ENCODE data around the gene SMYD3.
"Not testable (repeated sequence)": the region's sequence is repeated elsewhere in the genome, so short reads cannot be mapped to it uniquely, and the experiment has no call there.

Gene SMYD3

DNA sequence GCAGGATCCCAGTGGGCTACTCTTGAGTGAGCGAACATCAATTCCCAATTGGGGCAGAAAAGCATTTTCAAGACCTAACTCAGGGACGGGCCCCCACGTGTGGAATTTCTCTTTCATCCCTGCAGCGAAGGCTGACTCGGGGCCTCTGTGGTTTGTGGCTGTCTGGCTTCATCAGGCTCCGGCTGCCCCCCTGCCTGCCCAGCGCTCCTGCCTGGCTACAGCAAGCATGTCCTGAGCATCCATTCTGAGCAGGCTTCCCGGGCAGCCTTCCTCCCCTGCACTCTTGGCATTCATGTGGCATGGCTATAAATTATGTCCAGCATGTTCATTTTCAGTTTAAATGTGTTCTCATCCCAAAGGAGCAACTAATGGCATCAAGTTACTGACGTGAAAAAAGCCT, 764.2 kb downstream of the SMYD3 start:
- TF ChIP-seq, protein P1, sequence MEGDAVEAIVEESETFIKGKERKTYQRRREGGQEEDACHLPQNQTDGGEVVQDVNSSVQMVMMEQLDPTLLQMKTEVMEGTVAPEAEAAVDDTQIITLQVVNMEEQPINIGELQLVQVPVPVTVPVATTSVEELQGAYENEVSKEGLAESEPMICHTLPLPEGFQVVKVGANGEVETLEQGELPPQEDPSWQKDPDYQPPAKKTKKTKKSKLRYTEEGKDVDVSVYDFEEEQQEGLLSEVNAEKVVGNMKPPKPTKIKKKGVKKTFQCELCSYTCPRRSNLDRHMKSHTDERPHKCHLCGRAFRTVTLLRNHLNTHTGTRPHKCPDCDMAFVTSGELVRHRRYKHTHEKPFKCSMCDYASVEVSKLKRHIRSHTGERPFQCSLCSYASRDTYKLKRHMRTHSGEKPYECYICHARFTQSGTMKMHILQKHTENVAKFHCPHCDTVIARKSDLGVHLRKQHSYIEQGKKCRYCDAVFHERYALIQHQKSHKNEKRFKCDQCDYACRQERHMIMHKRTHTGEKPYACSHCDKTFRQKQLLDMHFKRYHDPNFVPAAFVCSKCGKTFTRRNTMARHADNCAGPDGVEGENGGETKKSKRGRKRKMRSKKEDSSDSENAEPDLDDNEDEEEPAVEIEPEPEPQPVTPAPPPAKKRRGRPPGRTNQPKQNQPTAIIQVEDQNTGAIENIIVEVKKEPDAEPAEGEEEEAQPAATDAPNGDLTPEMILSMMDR (conservative IDR thresholded peaks at IDR 0.05), result no peak
- no peak for TF ChIP-seq ZFX (IDR thresholded peaks at IDR 0.05)
- H3K27ac ChIP-seq, result no peak overlapping the region

DNA sequence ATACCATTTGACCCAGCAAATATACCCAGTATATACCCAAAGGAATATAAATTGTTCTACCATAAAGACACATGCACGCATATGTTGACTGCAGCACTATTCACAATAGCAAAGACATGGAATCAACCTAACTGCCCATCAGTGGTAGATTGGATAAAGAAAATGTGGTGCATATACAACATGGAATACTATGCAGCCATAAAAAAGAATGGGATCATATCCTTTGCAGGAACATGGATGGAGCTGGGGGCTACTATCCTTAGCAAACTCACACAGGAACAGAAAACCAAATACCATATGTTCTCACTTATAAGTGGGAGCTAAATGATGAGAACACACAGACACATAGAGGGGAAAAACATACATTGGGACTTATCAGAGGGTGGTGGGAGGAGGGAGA, 766.7 kb downstream of the SMYD3 start:
- H3K27ac ChIP-seq, result not testable (repeated sequence)

DNA sequence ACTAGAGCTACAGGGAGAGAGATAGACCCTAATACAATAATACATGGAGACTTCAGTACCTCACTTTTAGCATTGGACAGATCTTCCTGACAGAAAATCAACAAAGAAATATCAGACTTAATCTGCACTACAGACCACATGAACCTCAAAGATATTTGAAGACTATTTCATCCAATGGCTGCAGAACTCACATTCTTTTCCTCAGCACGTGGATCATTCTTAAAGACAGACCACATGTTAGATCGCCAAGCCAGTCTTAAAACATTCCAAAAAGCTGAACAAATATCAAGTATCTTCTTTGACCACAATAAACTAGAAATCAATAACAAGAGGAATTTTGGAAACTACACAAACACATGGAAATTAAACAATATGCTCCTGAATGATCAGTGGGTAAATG, 776.3 kb downstream of the SMYD3 start:
- H3K27ac ChIP-seq, result no peak overlapping the region
- TF ChIP-seq, protein P1 (conservative IDR thresholded peaks at IDR 0.05), result no peak
- TF ChIP-seq ZFX (IDR thresholded peaks at IDR 0.05), result no peak

DNA sequence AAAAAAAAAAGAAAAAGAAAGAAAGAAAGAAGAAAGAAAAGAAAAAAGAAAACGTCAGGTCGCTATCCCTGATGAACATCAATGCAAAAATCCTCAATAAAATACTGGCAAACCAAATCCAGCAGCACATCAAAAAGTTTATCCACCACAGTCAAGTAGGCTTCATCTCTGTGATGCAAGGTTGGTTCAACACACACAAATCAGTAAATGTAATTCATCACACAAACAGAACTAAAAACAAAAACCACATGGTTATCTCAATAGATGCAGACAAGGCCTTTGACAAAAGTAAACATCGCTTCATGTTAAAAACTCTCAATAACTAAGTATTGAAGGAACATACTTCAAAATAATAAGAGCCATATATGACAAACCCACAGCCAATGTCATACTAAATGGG, 779.0 kb downstream of the SMYD3 start:
- not testable (repeated sequence) for H3K27ac ChIP-seq

DNA sequence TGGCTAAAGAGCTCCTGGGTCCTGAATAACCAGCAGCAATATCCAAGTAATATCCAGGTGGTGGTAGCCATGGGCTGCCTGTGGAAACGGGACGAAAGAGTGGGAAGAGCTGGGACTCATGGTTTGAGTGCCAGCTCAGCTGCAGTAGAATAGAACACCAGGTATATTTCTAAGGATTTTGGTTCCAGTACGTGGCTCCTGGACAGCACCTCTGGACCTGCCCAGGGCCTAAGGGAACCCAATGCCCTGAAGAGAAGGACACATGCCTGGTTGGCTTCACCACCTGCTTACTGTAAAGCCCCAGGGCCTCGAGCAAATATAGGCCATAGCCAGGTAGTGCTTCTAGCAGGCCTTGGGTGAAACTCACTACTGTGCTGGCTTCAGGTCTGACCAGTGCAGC, 785.6 kb downstream of the SMYD3 start:
- TF ChIP-seq, protein P1 (conservative IDR thresholded peaks at IDR 0.05), result no peak
- TF ChIP-seq ZFX (IDR thresholded peaks at IDR 0.05), result no peak
- no peak overlapping the region for H3K27ac ChIP-seq

DNA sequence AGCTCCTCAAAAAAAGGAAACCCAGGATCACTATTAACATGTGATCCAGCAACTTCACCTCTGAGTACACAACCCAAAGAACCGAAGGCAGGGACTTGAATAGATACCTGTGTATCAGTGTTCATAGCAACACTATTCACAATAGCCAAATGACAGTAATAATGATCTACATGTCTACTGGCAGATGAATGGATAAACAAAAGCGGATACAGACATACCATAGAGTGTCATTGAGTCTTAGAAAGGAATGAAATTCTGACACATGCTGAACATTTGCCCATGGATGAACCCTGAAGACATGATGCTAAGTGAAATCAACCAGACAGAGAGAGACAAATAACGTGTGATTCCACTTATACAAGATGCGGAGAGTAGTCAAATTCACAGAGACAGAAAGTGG, 788.1 kb downstream of the SMYD3 start:
- TF ChIP-seq, protein P1 (conservative IDR thresholded peaks at IDR 0.05), result no peak
- TF ChIP-seq ZFX (IDR thresholded peaks at IDR 0.05), result no peak

DNA sequence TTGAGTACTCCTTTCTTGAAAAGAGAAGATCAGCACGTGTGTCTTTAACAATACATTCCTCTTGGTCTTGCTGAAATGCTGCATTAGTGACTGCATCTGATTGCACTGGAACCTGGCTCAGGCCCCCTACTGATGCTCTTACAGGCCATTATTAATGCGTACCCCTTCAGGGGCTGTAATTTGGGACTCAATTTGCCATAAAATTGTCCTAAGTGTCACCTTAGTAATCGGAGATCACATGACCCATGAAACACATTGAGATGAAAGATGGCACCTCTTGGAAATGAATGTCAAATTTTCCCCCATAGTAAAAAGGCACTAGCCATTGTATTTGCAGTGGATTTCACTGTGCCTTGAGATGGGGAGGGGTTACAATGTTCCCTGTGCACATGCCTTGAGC, 789.0 kb downstream of the SMYD3 start:
- H3K27ac ChIP-seq, result no peak overlapping the region
- TF ChIP-seq ZFX (IDR thresholded peaks at IDR 0.05), result no peak
- TF ChIP-seq, protein P1 (conservative IDR thresholded peaks at IDR 0.05), result no peak

More for the DNA sequence above, 788.1 kb downstream of the SMYD3 start:
- no peak overlapping the region for H3K27ac ChIP-seq

DNA sequence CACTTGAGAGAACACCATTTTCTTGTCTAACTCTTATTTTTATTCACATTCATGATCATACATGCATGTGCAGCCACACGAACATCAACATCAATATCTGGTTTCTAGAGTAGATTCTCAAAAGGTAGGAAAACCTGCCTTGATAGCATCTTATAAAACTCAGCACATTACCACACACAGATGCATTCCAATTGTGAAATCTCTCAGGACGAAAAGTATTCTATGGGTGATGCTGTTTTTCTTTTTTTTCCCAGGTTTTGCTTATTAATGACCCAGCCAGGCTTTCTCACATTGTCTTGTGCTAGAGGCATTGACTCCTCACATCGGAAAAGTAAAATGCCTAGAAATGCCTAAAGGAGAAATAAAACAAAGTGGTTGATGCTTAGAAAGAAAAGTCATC, 789.5 kb downstream of the SMYD3 start:
- TF ChIP-seq, protein P1 (conservative IDR thresholded peaks at IDR 0.05), result no peak
- no peak for TF ChIP-seq ZFX (IDR thresholded peaks at IDR 0.05)
- no peak overlapping the region for H3K27ac ChIP-seq

DNA sequence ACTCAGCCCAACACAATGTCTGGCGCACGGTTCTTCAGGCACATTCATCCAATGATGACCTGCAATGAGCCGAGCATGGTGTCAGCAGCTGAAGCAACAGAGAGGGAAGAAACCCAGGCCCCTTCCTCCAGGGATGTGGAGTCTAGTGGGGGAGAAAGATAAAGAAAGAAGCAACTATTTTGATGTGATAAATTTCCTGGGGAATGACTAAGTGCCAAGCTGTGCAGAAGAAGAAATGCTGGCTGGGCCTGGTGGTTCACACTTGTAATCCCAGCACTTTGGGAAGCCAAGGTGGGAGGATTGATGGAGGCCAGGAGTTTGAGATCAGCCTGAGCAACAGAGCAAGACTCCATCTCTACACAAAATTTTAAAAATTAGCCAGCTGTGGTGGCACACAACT, 790.5 kb downstream of the SMYD3 start:
- no peak overlapping the region for H3K27ac ChIP-seq
- no peak for TF ChIP-seq ZFX (IDR thresholded peaks at IDR 0.05)

Data from C4-2B (cell line).